A549 (cell line): ENCODE results near the gene TSPO2.

Experiments used
- CTCF ChIP-seq: fragments of >200 bp; sonication (Bioruptor Twin); formaldehyde crosslinking; IDR thresholded peaks from 3 replicates; pipeline ENCODE4 v1.5.1; 2016
- EHMT2 ChIP-seq: fragments of 200-600 bp; sonication (generic); IDR thresholded peaks from 2 replicates; pipeline ENCODE4 v1.6.1; 2016; ENCODE audit warnings: antibody characterized with exemption, low read depth, mild to moderate bottlenecking, moderate library complexity
- EP300 ChIP-seq, 2 experiments: fragments of >200 bp; sonication (Bioruptor Twin); formaldehyde crosslinking; IDR thresholded peaks; 2 replicates in 1 of 2; 3 replicates in 1 of 2; pipeline ENCODE4 v1.6.1; 2016 to 2017
- HDAC2 ChIP-seq: fragments of 200-600 bp; sonication (generic); IDR thresholded peaks from 2 replicates; pipeline ENCODE4 v1.6.1; 2016
- NR3C1 ChIP-seq: fragments of >200 bp; sonication (Bioruptor Twin); formaldehyde crosslinking; IDR thresholded peaks from 3 replicates; pipeline ENCODE4 v1.6.1; 2017
- REST ChIP-seq: fragments of 200-600 bp; sonication (generic); IDR thresholded peaks from 2 replicates; pipeline ENCODE4 v1.6.1; 2016; ENCODE audit warnings: antibody characterized with exemption, mild to moderate bottlenecking, moderate library complexity
- SMC3 ChIP-seq: fragments of >200 bp; sonication (Bioruptor Twin); formaldehyde crosslinking; IDR thresholded peaks from 3 replicates; pipeline ENCODE4 v1.6.1; 2018; ENCODE audit warnings: inconsistent platforms

GRCh38 chr6:41036186-41036585 is 6.1 kb upstream of the TSPO2 start:
- no peak for TF ChIP-seq HDAC2
- no peak for TF ChIP-seq CTCF
- TF ChIP-seq SMC3 = no peak
- no peak for TF ChIP-seq NR3C1
- TF ChIP-seq REST = no peak
- TF ChIP-seq EP300 (IDR thresholded peaks at IDR 0.05) = no peak
- no peak for TF ChIP-seq EHMT2
